HCT116 (cell line): ENCODE measurements around the gene CTXND1. TPM values are rescaled to one million over a fixed set of nuclear protein-coding genes. Genes with fewer than 3 reads are reported as not detected.
"Not testable (repeated sequence)": the region's sequence is repeated elsewhere in the genome, so short reads cannot be mapped to it uniquely, and the experiment has no call there.

Experiments
- ATAC-seq: fragments of 200-7000 bp; cut with Tn5 transposase; 2 replicates; pipeline ENCODE4 v1.9.1; 2020; ENCODE audit warnings: mild to moderate bottlenecking, moderate library complexity
- BruUV-seq: library from RNA; stranded (reverse); fragments of 400-500 nt; replicated peaks from 2 replicates; lab custom pipeline; 2021; lab: Mats Ljungman, UMichigan
- CTCF ChIA-PET: fragments of 300-600 bp; sonication (Branson Sonifier 250); formaldehyde crosslinking; loops from one replicate; lab custom pipeline; 2021; ENCODE audit warnings: antibody characterized with exemption; lab: Charles Lee
- POLR2A ChIA-PET: fragments of 300-600, 350-600 bp; sonication (Branson Sonifier 250); formaldehyde crosslinking; loops from one replicate; lab custom pipeline; 2021; ENCODE audit warnings: antibody characterized with exemption; lab: Charles Lee
- RAD21 ChIA-PET, 2 experiments: fragments of 300-600 bp; sonication (Branson Sonifier 250); formaldehyde crosslinking; loops; one replicate each; lab custom pipeline; 2023; ENCODE audit warnings: low total read pairs in 2 of 2; ENCODE audit not compliant: uncharacterized antibody in 2 of 2, unreplicated experiment in 2 of 2, low non-redundant PET in 1 of 2; lab: Charles Lee
- DNase-seq: peaks from one replicate; pipeline ENCODE4 v3.0.0-alpha.2; 2010; ENCODE audit warnings: low read depth, low spot score
- H2AFZ ChIP-seq: fragments of 200-600 bp; shearing (Covaris generic), sonication (generic); 2 replicates; pipeline ENCODE4 v1.6.1; 2017; ENCODE audit warnings: low read depth, mixed run types, mixed read lengths, antibody characterized with exemption, low read length; ENCODE audit not compliant: poor library complexity, severe bottlenecking
- H3K27ac ChIP-seq: 2 replicates; pipeline ENCODE4 v1.5.1; 2012; ENCODE audit warnings: low read depth, low read length
- H3K27me3 ChIP-seq: fragments of 200-600 bp; sonication (generic); 2 replicates; pipeline ENCODE4 v1.6.1; 2016; ENCODE audit warnings: mixed run types, low read length, mixed read lengths; ENCODE audit not compliant: insufficient read depth
- H3K36me3 ChIP-seq, 2 experiments: fragments of 200-500 bp in 1 of 2; fragments of 200-600 bp in 1 of 2; sonication (Bioruptor generic) in 1 of 2; sonication (generic) in 1 of 2; 2 replicates each; pipeline versions ENCODE4 v1.5.1 to v1.6.1; 2014 to 2016; ENCODE audit warnings: low read length in 2 of 2, inconsistent platforms in 1 of 2, mixed read lengths in 1 of 2, mixed run types in 1 of 2; ENCODE audit not compliant: insufficient read depth in 2 of 2, control insufficient read depth in 1 of 2
- H3K4me1 ChIP-seq, 2 experiments: fragments of 200-600 bp in 1 of 2; sonication (generic) in 1 of 2; 2 replicates each; pipeline versions ENCODE4 v1.5.1 to v1.6.1; 2012 to 2017; ENCODE audit warnings: low read length in 2 of 2, inconsistent platforms in 1 of 2, mild to moderate bottlenecking in 1 of 2, mixed read lengths in 1 of 2, mixed run types in 1 of 2, moderate library complexity in 1 of 2; ENCODE audit not compliant: insufficient read depth in 2 of 2, control insufficient read depth in 1 of 2
- H3K4me2 ChIP-seq: fragments of 200-600 bp; sonication (generic); 2 replicates; pipeline ENCODE4 v1.6.1; 2017; ENCODE audit warnings: mixed run types, low read length, mixed read lengths
- H3K4me3 ChIP-seq, 2 experiments: fragments of 200-600 bp in 1 of 2; sonication (generic) in 1 of 2; replicated peaks in 1 of 2; 2 replicates each; pipeline ENCODE4 v1.5.1; 2011 to 2016; ENCODE audit warnings: low read length in 2 of 2, control low read depth in 1 of 2, low read depth in 1 of 2, mild to moderate bottlenecking in 1 of 2, mixed read lengths in 1 of 2, mixed run types in 1 of 2
- H3K79me2 ChIP-seq: fragments of 200-600 bp; sonication (generic); 2 replicates; pipeline ENCODE4 v1.6.1; 2017; ENCODE audit warnings: mild to moderate bottlenecking, mixed run types, low read length, moderate library complexity, mixed read lengths; ENCODE audit not compliant: insufficient read depth
- H3K9ac ChIP-seq: fragments of 200-600 bp; sonication (generic); 2 replicates; pipeline ENCODE4 v1.6.1; 2016; ENCODE audit warnings: low read length, mixed read lengths
- H3K9me2 ChIP-seq: fragments of 200-600 bp; sonication (generic), shearing (Covaris generic); 2 replicates; pipeline ENCODE4 v1.6.1; 2017; ENCODE audit warnings: mixed run types, mild to moderate bottlenecking, moderate library complexity; ENCODE audit not compliant: insufficient read depth
- H3K9me3 ChIP-seq, 2 experiments: fragments of 200-500 bp in 1 of 2; fragments of 200-600 bp in 1 of 2; sonication (Bioruptor generic) in 1 of 2; sonication (generic) in 1 of 2; 2 replicates each; pipeline ENCODE4 v1.6.1; 2014 to 2017; ENCODE audit warnings: low read length in 2 of 2, mixed read lengths in 2 of 2, inconsistent platforms in 1 of 2, low read depth in 1 of 2, mild to moderate bottlenecking in 1 of 2, mixed run types in 1 of 2, moderate library complexity in 1 of 2; ENCODE audit not compliant: control insufficient read depth in 1 of 2, insufficient read depth in 1 of 2
- H4K20me1 ChIP-seq: fragments of 200-600 bp; sonication (generic), shearing (Covaris generic); 2 replicates; pipeline ENCODE4 v1.6.1; 2017; ENCODE audit warnings: mixed run types, mild to moderate bottlenecking, moderate library complexity; ENCODE audit not compliant: insufficient read depth
- CEBPB ChIP-seq: IDR thresholded peaks from 2 replicates; pipeline ENCODE4 v1.6.1; 2012; ENCODE audit warnings: low read depth
- ELF1 ChIP-seq: IDR thresholded peaks from 2 replicates; pipeline ENCODE4 v1.6.1; 2012; ENCODE audit warnings: low read depth, borderline replicate concordance
- EZH2phosphoT487 ChIP-seq: fragments of 200-600 bp; IDR thresholded peaks from 2 replicates; pipeline ENCODE4 v1.6.1; 2018; ENCODE audit warnings: antibody characterized with exemption, borderline replicate concordance
- JUND ChIP-seq: IDR thresholded peaks from 2 replicates; pipeline ENCODE4 v1.6.1; 2012
- POLR2A ChIP-seq: IDR thresholded peaks from 2 replicates; pipeline ENCODE4 v1.7.0; 2011; ENCODE audit warnings: borderline replicate concordance; ENCODE audit not compliant: insufficient read depth, insufficient read length; ENCODE audit errors: extremely low read depth
- RAD21 ChIP-seq: IDR thresholded peaks from 2 replicates; pipeline ENCODE4 v1.6.1; 2012; ENCODE audit warnings: low read depth, mild to moderate bottlenecking
- SP1 ChIP-seq: IDR thresholded peaks from 2 replicates; pipeline ENCODE4 v1.6.1; 2012; ENCODE audit warnings: low read depth
- TCF7L2 ChIP-seq: IDR thresholded peaks from 2 replicates; pipeline ENCODE4 v1.7.0; 2011; ENCODE audit warnings: borderline replicate concordance, inconsistent platforms; ENCODE audit not compliant: insufficient read depth, insufficient read length; ENCODE audit errors: extremely low read depth
- ZFX ChIP-seq: fragments of 450-650 bp; IDR thresholded peaks from 2 replicates; pipeline ENCODE4 v1.6.1; 2017
- ZNF274 ChIP-seq: fragments of 200-500 bp; sonication (Bioruptor generic); IDR thresholded peaks from 2 replicates; pipeline ENCODE4 v1.6.1; 2014; ENCODE audit warnings: mild to moderate bottlenecking, low read depth, low read length, inconsistent platforms
- intact Hi-C: fragments of 100-400 bp; cut with micrococcal nuclease; formaldehyde crosslinking; loops from 2 replicates; pipeline ENCODE4 v1.10.0; 2022
- total RNA-seq: library from RNA; stranded (reverse); gene quantifications from one replicate; pipeline ENCODE4 v1.2.1, GENCODE V29; 2021; ENCODE audit not compliant: unreplicated experiment
- TF ChIP-seq, protein P1 (sequence below), 3 experiments: fragments of 200-600 bp in 1 of 3; sonication (generic) in 1 of 3; IDR thresholded peaks in 2 of 3; conservative IDR thresholded peaks in 1 of 3; 2 replicates each; pipeline ENCODE4 v1.5.1; 2012 to 2017; ENCODE audit warnings: low read depth in 2 of 3, low read length in 2 of 3, antibody characterized with exemption in 1 of 3, borderline replicate concordance in 1 of 3, control low read depth in 1 of 3, mild to moderate bottlenecking in 1 of 3, mixed read lengths in 1 of 3, mixed run types in 1 of 3, moderate library complexity in 1 of 3; ENCODE audit not compliant: insufficient read depth in 1 of 3
- TF ChIP-seq, protein P2 (sequence below): IDR thresholded peaks from 2 replicates; pipeline ENCODE4 v1.6.1; 2011; ENCODE audit warnings: mild to moderate bottlenecking, low read length, moderate library complexity; ENCODE audit not compliant: insufficient replicate concordance; ENCODE audit errors: extremely low read depth
- TF ChIP-seq, protein P3 (sequence below): IDR thresholded peaks from 2 replicates; pipeline ENCODE4 v1.6.1; 2012

Gene CTXND1
- total RNA-seq, 1 experiment from 2014 or later = not detected

DNA sequence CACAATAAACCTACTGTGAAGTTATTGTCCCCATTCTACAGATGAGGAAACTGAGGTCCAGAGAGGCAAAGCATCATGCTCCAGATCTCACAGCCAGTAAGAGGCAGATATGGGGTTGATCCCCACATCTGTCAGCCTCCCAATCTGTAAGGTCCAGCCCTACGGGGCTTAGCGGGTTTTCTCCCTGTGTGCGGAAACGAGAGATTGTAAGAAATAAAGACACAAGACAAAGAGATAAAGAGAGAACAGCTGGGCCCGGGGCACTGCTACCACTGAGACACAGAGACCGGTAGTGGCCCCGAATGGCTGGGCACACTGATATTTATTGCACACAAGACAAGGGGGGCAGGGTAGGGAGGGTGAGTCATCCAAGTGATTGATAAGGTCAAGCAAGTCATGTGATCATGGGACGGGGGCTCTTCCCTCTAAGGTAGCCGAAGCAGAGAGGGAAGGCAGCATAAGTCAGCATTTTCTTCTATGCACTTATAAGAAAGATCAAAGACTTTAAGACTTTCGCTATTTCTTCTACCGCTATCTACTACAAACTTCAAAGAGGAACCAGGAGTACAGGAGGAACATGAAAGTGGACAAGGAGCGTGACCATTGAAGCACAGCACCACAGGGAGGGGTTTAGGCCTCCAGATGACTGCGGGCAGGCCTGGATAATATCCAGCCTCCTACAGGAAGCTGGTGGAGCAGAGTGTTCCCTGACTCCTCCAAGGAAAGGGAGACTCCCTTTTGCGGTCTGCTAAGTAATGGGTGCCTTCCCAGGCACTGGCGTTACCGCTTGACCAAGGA is 96.4 kb downstream of the CTXND1 start:
- H3K4me3 ChIP-seq, ATAC-seq, POLR2A ChIA-PET, H3K27ac ChIP-seq, intact Hi-C loops, BruUV-seq, RAD21 ChIA-PET, H3K36me3 ChIP-seq, DNase-seq, H4K20me1 ChIP-seq, CTCF ChIA-PET, H3K9me2 ChIP-seq, H3K9ac ChIP-seq, H3K27me3 ChIP-seq, H3K9me3 ChIP-seq, H2AFZ ChIP-seq, H3K79me2 ChIP-seq: not testable (repeated sequence)
- H3K4me1 ChIP-seq = peaks cover 12 to 28% of the 10 kb centered on the region in 2 experiments; a peak in 3 of 4 replicates
- H3K4me2 ChIP-seq = peak overlapping the region; percentile 20; the same call in 1 of the 2 replicates
- TF ChIP-seq TCF7L2 = peak; percentile 71

DNA sequence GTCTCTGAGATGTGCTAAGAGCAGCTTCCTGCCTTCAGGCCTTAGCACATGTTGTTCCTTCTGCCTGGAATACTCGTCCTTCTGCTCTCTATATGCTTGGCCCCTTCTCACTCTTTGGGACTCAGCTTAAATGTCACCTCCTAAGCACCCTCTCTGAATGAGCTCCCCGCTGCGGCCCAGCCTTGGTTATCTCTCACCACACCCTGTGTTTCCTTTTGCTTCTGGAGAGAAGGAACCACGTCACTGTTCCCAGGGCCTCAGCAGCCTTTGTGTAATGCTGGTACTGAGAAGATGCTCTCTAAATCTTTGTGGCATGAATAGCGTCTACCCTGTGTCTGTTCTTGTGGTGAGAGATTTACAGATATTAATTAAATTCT is 97.0 kb downstream of the CTXND1 start:
- Histone ChIP-seq H3K4me1 (peaks cover 12 to 25% of the 10 kb centered on the region in 2 experiments; a peak in 3 of 4 replicates), H3K9me3 (no peaks in the 10 kb centered on the region), H3K36me3 (no peaks in the 10 kb centered on the region), H3K27ac (no peak overlapping the region), H3K9ac (no peak overlapping the region), H4K20me1 (no peaks in the 10 kb centered on the region), H3K4me3 (no peak overlapping the region), H3K79me2 (no peaks in the 10 kb centered on the region), H3K27me3 (no peaks in the 10 kb centered on the region), H3K9me2 (no peaks in the 10 kb centered on the region), H2AFZ (no peak overlapping the region), H3K4me2 (peak overlapping the region; percentile 20; the same call in 1 of the 2 replicates)
- intact Hi-C loops = no loop called here
- CTCF ChIA-PET = no interaction called here
- no peak for DNase-seq
- POLR2A ChIA-PET = no interaction called here
- RAD21 ChIA-PET = no interaction called here
- no peak for ATAC-seq
- BruUV-seq = no TSS peak
- TF ChIP-seq JUND (no peak), RAD21 (no peak), ZFX (no peak), ELF1 (no peak), EZH2phosphoT487 (no peak), SP1 (no peak), CEBPB (no peak), TCF7L2 (no peak), POLR2A (no peak), ZNF274 (no peak)
- TF ChIP-seq, protein P1, sequence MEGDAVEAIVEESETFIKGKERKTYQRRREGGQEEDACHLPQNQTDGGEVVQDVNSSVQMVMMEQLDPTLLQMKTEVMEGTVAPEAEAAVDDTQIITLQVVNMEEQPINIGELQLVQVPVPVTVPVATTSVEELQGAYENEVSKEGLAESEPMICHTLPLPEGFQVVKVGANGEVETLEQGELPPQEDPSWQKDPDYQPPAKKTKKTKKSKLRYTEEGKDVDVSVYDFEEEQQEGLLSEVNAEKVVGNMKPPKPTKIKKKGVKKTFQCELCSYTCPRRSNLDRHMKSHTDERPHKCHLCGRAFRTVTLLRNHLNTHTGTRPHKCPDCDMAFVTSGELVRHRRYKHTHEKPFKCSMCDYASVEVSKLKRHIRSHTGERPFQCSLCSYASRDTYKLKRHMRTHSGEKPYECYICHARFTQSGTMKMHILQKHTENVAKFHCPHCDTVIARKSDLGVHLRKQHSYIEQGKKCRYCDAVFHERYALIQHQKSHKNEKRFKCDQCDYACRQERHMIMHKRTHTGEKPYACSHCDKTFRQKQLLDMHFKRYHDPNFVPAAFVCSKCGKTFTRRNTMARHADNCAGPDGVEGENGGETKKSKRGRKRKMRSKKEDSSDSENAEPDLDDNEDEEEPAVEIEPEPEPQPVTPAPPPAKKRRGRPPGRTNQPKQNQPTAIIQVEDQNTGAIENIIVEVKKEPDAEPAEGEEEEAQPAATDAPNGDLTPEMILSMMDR (IDR thresholded peaks at IDR 0.05 in 2 of 3, conservative IDR thresholded peaks at IDR 0.05 in 1 of 3; ENCODE audit: borderline replicate concordance in 1 of 3, insufficient read depth in 1 of 3, low read depth in 2 of 3, low read length in 2 of 3) = no peak
- TF ChIP-seq, protein P2, sequence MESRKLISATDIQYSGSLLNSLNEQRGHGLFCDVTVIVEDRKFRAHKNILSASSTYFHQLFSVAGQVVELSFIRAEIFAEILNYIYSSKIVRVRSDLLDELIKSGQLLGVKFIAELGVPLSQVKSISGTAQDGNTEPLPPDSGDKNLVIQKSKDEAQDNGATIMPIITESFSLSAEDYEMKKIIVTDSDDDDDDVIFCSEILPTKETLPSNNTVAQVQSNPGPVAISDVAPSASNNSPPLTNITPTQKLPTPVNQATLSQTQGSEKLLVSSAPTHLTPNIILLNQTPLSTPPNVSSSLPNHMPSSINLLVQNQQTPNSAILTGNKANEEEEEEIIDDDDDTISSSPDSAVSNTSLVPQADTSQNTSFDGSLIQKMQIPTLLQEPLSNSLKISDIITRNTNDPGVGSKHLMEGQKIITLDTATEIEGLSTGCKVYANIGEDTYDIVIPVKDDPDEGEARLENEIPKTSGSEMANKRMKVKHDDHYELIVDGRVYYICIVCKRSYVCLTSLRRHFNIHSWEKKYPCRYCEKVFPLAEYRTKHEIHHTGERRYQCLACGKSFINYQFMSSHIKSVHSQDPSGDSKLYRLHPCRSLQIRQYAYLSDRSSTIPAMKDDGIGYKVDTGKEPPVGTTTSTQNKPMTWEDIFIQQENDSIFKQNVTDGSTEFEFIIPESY = no peak
- TF ChIP-seq, protein P3, sequence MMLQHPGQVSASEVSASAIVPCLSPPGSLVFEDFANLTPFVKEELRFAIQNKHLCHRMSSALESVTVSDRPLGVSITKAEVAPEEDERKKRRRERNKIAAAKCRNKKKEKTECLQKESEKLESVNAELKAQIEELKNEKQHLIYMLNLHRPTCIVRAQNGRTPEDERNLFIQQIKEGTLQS = no peak
